K562 (cell line): ENCODE measurements around the gene HGS. TPM values are rescaled to one million over a fixed set of nuclear protein-coding genes. Genes with fewer than 3 reads are reported as not detected.

ENCODE experiments used
- BRD4 ChIP-seq: fragments of 200-600 bp; sonication (generic); IDR thresholded peaks from 2 replicates; pipeline ENCODE4 v1.6.1; 2017; ENCODE audit warnings: inconsistent platforms
- C11orf30 ChIP-seq: fragments of 450-650 bp; IDR thresholded peaks from 2 replicates; pipeline ENCODE4 v1.6.1; 2016; ENCODE audit warnings: low read depth, mild to moderate bottlenecking
- FOXK2 ChIP-seq, 2 experiments: fragments of 450-650 bp; IDR thresholded peaks in 1 of 2; conservative IDR thresholded peaks in 1 of 2; 2 replicates each; pipeline ENCODE4 v1.6.1; 2016; ENCODE audit warnings: low read depth in 2 of 2, mild to moderate bottlenecking in 1 of 2
- FUS ChIP-seq: fragments of 200-400 bp; formaldehyde crosslinking; optimal IDR thresholded peaks from 2 replicates; pipeline ENCODE3; 2017; ENCODE audit warnings: low read depth, low read length
- GTF2E2 ChIP-seq: fragments of 200-800 bp; sonication (Bioruptor generic); IDR thresholded peaks from 2 replicates; pipeline ENCODE4 v1.6.1; 2016; ENCODE audit warnings: missing genetic modification characterization, missing compliant biosample characterization
- KDM2B ChIP-seq: fragments of 250-450 bp; sonication (Bioruptor Pico); IDR thresholded peaks from 2 replicates; pipeline ENCODE4 v1.8.0; 2021; ENCODE audit warnings: mild to moderate bottlenecking, moderate library complexity
- KLF16 ChIP-seq: IDR thresholded peaks from 2 replicates; pipeline ENCODE4 v1.6.1; 2016; ENCODE audit warnings: antibody characterized with exemption
- MXI1 ChIP-seq: IDR thresholded peaks from 2 replicates; pipeline ENCODE4 v1.6.1; 2011; ENCODE audit warnings: low read depth, mild to moderate bottlenecking, improper control_type of control experiment, low read length
- NFE2 ChIP-seq: IDR thresholded peaks from 2 replicates; pipeline ENCODE4 v1.6.1; 2014; ENCODE audit warnings: antibody characterized with exemption, low read depth
- PML ChIP-seq: IDR thresholded peaks from 2 replicates; pipeline ENCODE4 v1.6.1; 2012; ENCODE audit warnings: low read length, inconsistent platforms
- POLR2AphosphoS5 ChIP-seq: IDR thresholded peaks from 2 replicates; pipeline ENCODE4 v1.6.1; 2011; ENCODE audit warnings: mild to moderate bottlenecking, low read depth, low read length, moderate library complexity; ENCODE audit not compliant: control insufficient read depth, insufficient read depth
- RAD21 ChIP-seq, 2 experiments: fragments of 250-450 bp in 1 of 2; fragments of 450-650 bp in 1 of 2; sonication (Bioruptor Pico) in 1 of 2; formaldehyde crosslinking in 1 of 2; IDR thresholded peaks in 1 of 2; conservative IDR thresholded peaks in 1 of 2; 2 replicates each; pipeline versions ENCODE4 v1.4.0 to v1.8.0; 2020 to 2022; ENCODE audit warnings: mild to moderate bottlenecking in 2 of 2, moderate library complexity in 1 of 2
- RBM15 ChIP-seq: fragments of 200-400 bp; formaldehyde crosslinking; IDR thresholded peaks from 2 replicates; pipeline ENCODE4 v1.6.1; 2018; ENCODE audit warnings: mild to moderate bottlenecking, low read length, moderate library complexity; ENCODE audit not compliant: insufficient read depth
- SMAD3 ChIP-seq: fragments of 450-650 bp; formaldehyde crosslinking; conservative IDR thresholded peaks from 2 replicates; pipeline ENCODE4 v1.4.0; 2020; ENCODE audit warnings: mild to moderate bottlenecking
- SREBF1 ChIP-seq: fragments of 150-350 bp; IDR thresholded peaks from 2 replicates; pipeline ENCODE4 v1.6.1; 2014; ENCODE audit warnings: antibody characterized with exemption, low read depth, low read length, borderline replicate concordance
- SRSF1 ChIP-seq: fragments of 200-400 bp; formaldehyde crosslinking; IDR thresholded peaks from 2 replicates; pipeline ENCODE4 v1.6.1; 2017; ENCODE audit warnings: mild to moderate bottlenecking, low read depth, low read length, moderate library complexity
- ZNF184 ChIP-seq: sonication (generic); formaldehyde crosslinking; IDR thresholded peaks from 2 replicates; pipeline ENCODE4 v1.5.0; 2020; ENCODE audit warnings: missing genetic modification reagents
- ZNF551 ChIP-seq: fragments of 250-450 bp; sonication (Bioruptor Pico); IDR thresholded peaks from 2 replicates; pipeline ENCODE4 v1.5.0; 2021; ENCODE audit warnings: mild to moderate bottlenecking, moderate library complexity
- ZNF644 ChIP-seq: fragments of 200-800 bp; sonication (Bioruptor generic); IDR thresholded peaks from 2 replicates; pipeline ENCODE4 v1.6.1; 2016; ENCODE audit warnings: low read depth, missing genetic modification characterization, missing compliant biosample characterization
- polyA plus RNA-seq, 8 experiments: library from polyadenylated mRNA; depleted of rRNA in 4 of 8; stranded (reverse) in 5 of 8; unstranded in 3 of 8; fragments of >200 nt; fragmentation: Nextera tagmentation in 2 of 8; fragmentation: Illumina TruSeq in 1 of 8; extraction: Ambion mirVana in 2 of 8; extraction: Trizol in 1 of 8; gene quantifications; 2 replicates each; pipeline versions ENCODE4 v1.2.1 to v1.2.3, GENCODE V29; 2011 to 2014; ENCODE audit warnings: inconsistent platforms in 1 of 8, missing spikeins in 1 of 8
- total RNA-seq, 7 experiments: library from RNA; depleted of rRNA in 6 of 7; stranded (reverse); fragments of >200 nt in 6 of 7; fragmentation: Illumina TruSeq in 2 of 7; extraction: Trizol in 2 of 7; gene quantifications; 2 replicates each; pipeline versions ENCODE4 v1.2.1 to v1.2.3, GENCODE V29; 2011 to 2021; ENCODE audit warnings: low replicate concordance in 1 of 7
- TF ChIP-seq, protein P1 (sequence below): sonication (generic); formaldehyde crosslinking; IDR thresholded peaks from 2 replicates; pipeline ENCODE4 v1.8.0; 2022; ENCODE audit warnings: mild to moderate bottlenecking, missing genetic modification reagents
- TF ChIP-seq, protein P2 (sequence below): fragments of 450-650 bp; formaldehyde crosslinking; IDR thresholded peaks from 2 replicates; pipeline ENCODE4 v1.4.0; 2022; ENCODE audit warnings: missing genetic modification characterization
- TF ChIP-seq, protein P3 (sequence below): fragments of 450-650 bp; formaldehyde crosslinking; conservative IDR thresholded peaks from 2 replicates; pipeline ENCODE4 v1.4.0; 2022; ENCODE audit warnings: mild to moderate bottlenecking, missing genetic modification characterization
- TF ChIP-seq, protein P4 (sequence below): IDR thresholded peaks from 2 replicates; pipeline ENCODE4 v1.6.1; 2011; ENCODE audit not compliant: insufficient read length; ENCODE audit errors: extremely low read depth

HGS gene
- total and polyA plus RNA-seq, 9 of the 15 experiments (the other 6 are each of a cell fraction or from before 2014, with no cell fraction given): 3.9 to 176 (median 77.1) TPM

DNA sequence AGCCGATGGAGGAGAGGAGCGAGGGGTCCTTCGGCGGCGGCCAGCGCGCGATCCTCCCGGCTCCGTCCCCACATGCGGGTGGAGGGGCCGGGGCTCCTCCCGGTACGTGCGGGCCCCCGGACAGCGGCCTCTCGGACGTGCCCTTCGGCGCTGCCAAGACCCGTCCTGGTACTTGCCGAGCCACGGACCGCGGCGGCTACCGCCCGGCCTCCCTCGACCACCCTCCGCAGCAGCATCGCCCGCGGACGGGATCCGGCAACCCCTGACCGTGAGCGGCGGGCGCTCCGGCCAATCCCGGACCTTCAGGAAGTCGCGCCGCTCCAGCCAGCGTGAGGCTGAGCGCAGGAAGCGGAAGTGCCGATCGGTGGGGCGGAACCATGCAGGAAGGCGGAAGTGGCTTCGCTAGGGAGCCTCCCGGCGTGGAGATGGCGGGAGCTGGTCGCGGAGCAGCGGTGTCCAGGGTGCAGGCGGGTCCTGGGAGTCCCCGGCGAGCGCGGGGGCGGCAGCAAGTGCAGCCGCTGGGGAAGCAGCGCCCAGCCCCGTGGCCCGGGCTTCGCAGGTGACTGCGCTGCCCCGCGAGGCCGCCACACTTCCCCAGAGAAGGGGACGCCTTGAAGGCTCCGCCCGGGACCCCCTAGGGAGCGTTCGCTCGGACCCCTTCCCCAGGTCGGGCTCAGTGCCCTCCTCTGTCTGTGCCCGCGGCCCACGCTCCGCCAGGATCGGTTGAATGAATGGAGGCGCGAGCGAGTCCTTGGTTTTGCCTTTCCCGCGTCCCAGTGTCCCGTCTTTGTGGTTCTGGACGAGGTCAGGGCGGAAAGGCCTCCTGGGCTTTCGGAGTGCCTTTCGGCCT is 17.2 kb upstream of the HGS start, which contains the start of the genes CCDC137 and OXLD1 (continued):
- TF ChIP-seq SRSF1 (no peak), BRD4 (peak; percentile 69; the same call in 1 of the 2 replicates), KDM2B (CRISPR knock-in tag) (peak; percentile 55; the same call in 1 of the 2 replicates), C11orf30 (peak; percentile 83), SMAD3 (CRISPR knock-in tag) (no peak), ZNF184 (CRISPR knock-in tag) (no peak), PML (peak; percentile 76), GTF2E2 (tag) (peak; percentile 86; the same call in 1 of the 2 replicates), MXI1 (peak; percentile 62), NFE2 (0 out of 2 replicates have a peak, but pooled peaks have one; percentile 1), KLF16 (no peak), RBM15 (no peak), ZNF644 (tag) (no peak), ZNF551 (CRISPR knock-in tag) (no peak), SREBF1 (no peak), FUS (peak; percentile 67), FOXK2 (conservative IDR thresholded peaks at IDR 0.05 in 1 of 2, IDR thresholded peaks at IDR 0.05 in 1 of 2; ENCODE audit: low read depth in 2 of 2) (peak in 1 of 2 experiments; percentile 41; a peak in 1 of 4 replicates), RAD21 (CRISPR knock-in tag; conservative IDR thresholded peaks at IDR 0.05 in 1 of 2, IDR thresholded peaks at IDR 0.05 in 1 of 2) (no peak), POLR2AphosphoS5 (peak; percentile 80)
- TF ChIP-seq, protein P1, sequence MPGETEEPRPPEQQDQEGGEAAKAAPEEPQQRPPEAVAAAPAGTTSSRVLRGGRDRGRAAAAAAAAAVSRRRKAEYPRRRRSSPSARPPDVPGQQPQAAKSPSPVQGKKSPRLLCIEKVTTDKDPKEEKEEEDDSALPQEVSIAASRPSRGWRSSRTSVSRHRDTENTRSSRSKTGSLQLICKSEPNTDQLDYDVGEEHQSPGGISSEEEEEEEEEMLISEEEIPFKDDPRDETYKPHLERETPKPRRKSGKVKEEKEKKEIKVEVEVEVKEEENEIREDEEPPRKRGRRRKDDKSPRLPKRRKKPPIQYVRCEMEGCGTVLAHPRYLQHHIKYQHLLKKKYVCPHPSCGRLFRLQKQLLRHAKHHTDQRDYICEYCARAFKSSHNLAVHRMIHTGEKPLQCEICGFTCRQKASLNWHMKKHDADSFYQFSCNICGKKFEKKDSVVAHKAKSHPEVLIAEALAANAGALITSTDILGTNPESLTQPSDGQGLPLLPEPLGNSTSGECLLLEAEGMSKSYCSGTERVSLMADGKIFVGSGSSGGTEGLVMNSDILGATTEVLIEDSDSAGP (CRISPR knock-in tag): no peak
- TF ChIP-seq, protein P2, sequence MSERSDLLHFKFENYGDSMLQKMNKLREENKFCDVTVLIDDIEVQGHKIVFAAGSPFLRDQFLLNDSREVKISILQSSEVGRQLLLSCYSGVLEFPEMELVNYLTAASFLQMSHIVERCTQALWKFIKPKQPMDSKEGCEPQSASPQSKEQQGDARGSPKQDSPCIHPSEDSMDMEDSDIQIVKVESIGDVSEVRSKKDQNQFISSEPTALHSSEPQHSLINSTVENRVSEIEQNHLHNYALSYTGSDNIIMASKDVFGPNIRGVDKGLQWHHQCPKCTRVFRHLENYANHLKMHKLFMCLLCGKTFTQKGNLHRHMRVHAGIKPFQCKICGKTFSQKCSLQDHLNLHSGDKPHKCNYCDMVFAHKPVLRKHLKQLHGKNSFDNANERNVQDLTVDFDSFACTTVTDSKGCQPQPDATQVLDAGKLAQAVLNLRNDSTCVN (CRISPR knock-in tag): no peak
- TF ChIP-seq, protein P3, sequence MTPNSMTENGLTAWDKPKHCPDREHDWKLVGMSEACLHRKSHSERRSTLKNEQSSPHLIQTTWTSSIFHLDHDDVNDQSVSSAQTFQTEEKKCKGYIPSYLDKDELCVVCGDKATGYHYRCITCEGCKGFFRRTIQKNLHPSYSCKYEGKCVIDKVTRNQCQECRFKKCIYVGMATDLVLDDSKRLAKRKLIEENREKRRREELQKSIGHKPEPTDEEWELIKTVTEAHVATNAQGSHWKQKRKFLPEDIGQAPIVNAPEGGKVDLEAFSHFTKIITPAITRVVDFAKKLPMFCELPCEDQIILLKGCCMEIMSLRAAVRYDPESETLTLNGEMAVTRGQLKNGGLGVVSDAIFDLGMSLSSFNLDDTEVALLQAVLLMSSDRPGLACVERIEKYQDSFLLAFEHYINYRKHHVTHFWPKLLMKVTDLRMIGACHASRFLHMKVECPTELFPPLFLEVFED: no peak
- TF ChIP-seq, protein P4, sequence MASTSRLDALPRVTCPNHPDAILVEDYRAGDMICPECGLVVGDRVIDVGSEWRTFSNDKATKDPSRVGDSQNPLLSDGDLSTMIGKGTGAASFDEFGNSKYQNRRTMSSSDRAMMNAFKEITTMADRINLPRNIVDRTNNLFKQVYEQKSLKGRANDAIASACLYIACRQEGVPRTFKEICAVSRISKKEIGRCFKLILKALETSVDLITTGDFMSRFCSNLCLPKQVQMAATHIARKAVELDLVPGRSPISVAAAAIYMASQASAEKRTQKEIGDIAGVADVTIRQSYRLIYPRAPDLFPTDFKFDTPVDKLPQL: no peak
